HEK293 (cell line): ENCODE measurements around the gene PDCD4.

Experiments used
- HOXA7 ChIP-seq: sonication (generic); formaldehyde crosslinking; IDR thresholded peaks from 2 replicates; pipeline ENCODE4 v1.8.1; 2022; ENCODE audit warnings: missing genetic modification reagents, borderline replicate concordance
- KLF17 ChIP-seq: fragments of 450-650 bp; formaldehyde crosslinking; IDR thresholded peaks from 2 replicates; pipeline ENCODE4 v1.5.1; 2016; ENCODE audit warnings: missing biosample characterization, missing genetic modification characterization
- RBAK ChIP-seq: fragments of 450-650 bp; formaldehyde crosslinking; IDR thresholded peaks from 2 replicates; pipeline ENCODE4 v1.5.1; 2016; ENCODE audit warnings: missing biosample characterization, missing genetic modification characterization
- TSHZ1 ChIP-seq: fragments of 450-650 bp; formaldehyde crosslinking; IDR thresholded peaks from 2 replicates; pipeline ENCODE4 v1.5.1; 2016; ENCODE audit warnings: missing biosample characterization, missing genetic modification characterization, borderline replicate concordance
- ZBTB10 ChIP-seq: fragments of 450-650 bp; formaldehyde crosslinking; IDR thresholded peaks from 2 replicates; pipeline ENCODE4 v1.5.1; 2016; ENCODE audit warnings: missing biosample characterization, missing genetic modification characterization
- ZBTB44 ChIP-seq: fragments of 450-650 bp; IDR thresholded peaks from 2 replicates; pipeline ENCODE4 v1.5.1; 2018; ENCODE audit warnings: missing biosample characterization, mild to moderate bottlenecking, missing genetic modification characterization
- ZBTB6 ChIP-seq: fragments of 450-650 bp; formaldehyde crosslinking; IDR thresholded peaks from 2 replicates; pipeline ENCODE4 v1.5.1; 2017; ENCODE audit warnings: missing biosample characterization, missing genetic modification characterization
- ZFHX2 ChIP-seq: fragments of 450-650 bp; formaldehyde crosslinking; conservative IDR thresholded peaks from 2 replicates; pipeline ENCODE4 v1.5.1; 2016; ENCODE audit warnings: missing biosample characterization, missing genetic modification characterization
- ZNF10 ChIP-seq: fragments of 450-650 bp; formaldehyde crosslinking; IDR thresholded peaks from 2 replicates; pipeline ENCODE4 v1.5.1; 2017; ENCODE audit warnings: missing biosample characterization, missing genetic modification characterization
- ZNF138 ChIP-seq: fragments of 450-650 bp; formaldehyde crosslinking; IDR thresholded peaks from 2 replicates; pipeline ENCODE4 v1.5.1; 2016; ENCODE audit warnings: missing biosample characterization, missing genetic modification characterization, borderline replicate concordance
- ZNF16 ChIP-seq: fragments of 450-650 bp; formaldehyde crosslinking; IDR thresholded peaks from 2 replicates; pipeline ENCODE4 v1.5.1; 2016; ENCODE audit warnings: low read depth, missing biosample characterization, missing genetic modification characterization
- ZNF18 ChIP-seq: fragments of 450-650 bp; formaldehyde crosslinking; IDR thresholded peaks from 2 replicates; pipeline ENCODE4 v1.5.1; 2016; ENCODE audit warnings: missing biosample characterization, missing genetic modification characterization
- ZNF23 ChIP-seq: fragments of 450-650 bp; formaldehyde crosslinking; IDR thresholded peaks from 2 replicates; pipeline ENCODE4 v1.5.1; 2016; ENCODE audit warnings: missing biosample characterization, missing genetic modification characterization, borderline replicate concordance
- ZNF248 ChIP-seq: fragments of 450-650 bp; formaldehyde crosslinking; IDR thresholded peaks from 2 replicates; pipeline ENCODE4 v1.5.1; 2017; ENCODE audit warnings: missing biosample characterization, missing genetic modification characterization
- ZNF280D ChIP-seq: fragments of 450-650 bp; formaldehyde crosslinking; IDR thresholded peaks from 2 replicates; pipeline ENCODE4 v1.5.1; 2016; ENCODE audit warnings: missing biosample characterization, missing genetic modification characterization
- ZNF354C ChIP-seq: fragments of 450-650 bp; formaldehyde crosslinking; IDR thresholded peaks from 2 replicates; pipeline ENCODE4 v1.5.1; 2016; ENCODE audit warnings: missing biosample characterization, missing genetic modification characterization, low read depth, borderline replicate concordance
- ZNF580 ChIP-seq: fragments of 450-650 bp; formaldehyde crosslinking; IDR thresholded peaks from 2 replicates; pipeline ENCODE4 v1.5.1; 2016; ENCODE audit warnings: missing biosample characterization, missing genetic modification characterization
- ZNF639 ChIP-seq: fragments of 450-650 bp; formaldehyde crosslinking; IDR thresholded peaks from 2 replicates; pipeline ENCODE4 v1.5.1; 2016; ENCODE audit warnings: missing biosample characterization, missing genetic modification characterization
- ZNF776 ChIP-seq: fragments of 450-650 bp; formaldehyde crosslinking; IDR thresholded peaks from 2 replicates; pipeline ENCODE4 v1.5.0; 2017; ENCODE audit warnings: missing biosample characterization, missing genetic modification characterization, borderline replicate concordance
- ZNF830 ChIP-seq: fragments of 450-650 bp; IDR thresholded peaks from 2 replicates; pipeline ENCODE4 v1.5.0; 2018; ENCODE audit warnings: missing biosample characterization, missing genetic modification characterization, low read depth, mild to moderate bottlenecking, moderate library complexity

PDCD4 gene

GRCh38 chr10:110919971-110920881 lies 48.5 kb downstream of the PDCD4 start (continued):
- no peak for TF ChIP-seq ZBTB6 (tag by site-specific recombination)
- no peak for TF ChIP-seq ZNF138 (tag by site-specific recombination)
- TF ChIP-seq TSHZ1 (tag by site-specific recombination) = no peak
- TF ChIP-seq ZBTB44 (tag by site-specific recombination) = no peak
- TF ChIP-seq ZNF18 (tag by site-specific recombination) = no peak
- TF ChIP-seq ZNF10 = no peak
- TF ChIP-seq ZNF639 (tag by site-specific recombination) = peak; percentile 9; the same call in 1 of the 2 replicates
- no peak; the same call in 1 of the 2 replicates for TF ChIP-seq KLF17 (tag by site-specific recombination)
- TF ChIP-seq ZNF830 (tag by site-specific recombination) = no peak
- no peak for TF ChIP-seq ZNF16 (tag by site-specific recombination)
- TF ChIP-seq HOXA7 (CRISPR knock-in tag) = no peak
- no peak for TF ChIP-seq ZNF248 (tag by site-specific recombination)
- no peak for TF ChIP-seq ZNF280D (tag by site-specific recombination)
- no peak for TF ChIP-seq ZNF580 (tag by site-specific recombination)
- no peak for TF ChIP-seq ZNF23 (tag by site-specific recombination)
- no peak for TF ChIP-seq RBAK (tag by site-specific recombination)
- TF ChIP-seq ZFHX2 = no peak
- no peak for TF ChIP-seq ZNF776 (tag by site-specific recombination)
- TF ChIP-seq ZBTB10 (tag by site-specific recombination) = no peak
- TF ChIP-seq ZNF354C (tag by site-specific recombination) = no peak
